Measurements from ENCODE around the gene ANKRD18A. TPM values are rescaled to one million over a fixed set of nuclear protein-coding genes. Genes with fewer than 3 reads are reported as not detected.
A peak's percentile ranks its signal among the peaks of the same experiment; 100 is the strongest.

ANKRD18A gene
- polyA plus RNA-seq (2012; ENCODE audit: insufficient read depth, insufficient read length), result 6.8 TPM

DNA sequence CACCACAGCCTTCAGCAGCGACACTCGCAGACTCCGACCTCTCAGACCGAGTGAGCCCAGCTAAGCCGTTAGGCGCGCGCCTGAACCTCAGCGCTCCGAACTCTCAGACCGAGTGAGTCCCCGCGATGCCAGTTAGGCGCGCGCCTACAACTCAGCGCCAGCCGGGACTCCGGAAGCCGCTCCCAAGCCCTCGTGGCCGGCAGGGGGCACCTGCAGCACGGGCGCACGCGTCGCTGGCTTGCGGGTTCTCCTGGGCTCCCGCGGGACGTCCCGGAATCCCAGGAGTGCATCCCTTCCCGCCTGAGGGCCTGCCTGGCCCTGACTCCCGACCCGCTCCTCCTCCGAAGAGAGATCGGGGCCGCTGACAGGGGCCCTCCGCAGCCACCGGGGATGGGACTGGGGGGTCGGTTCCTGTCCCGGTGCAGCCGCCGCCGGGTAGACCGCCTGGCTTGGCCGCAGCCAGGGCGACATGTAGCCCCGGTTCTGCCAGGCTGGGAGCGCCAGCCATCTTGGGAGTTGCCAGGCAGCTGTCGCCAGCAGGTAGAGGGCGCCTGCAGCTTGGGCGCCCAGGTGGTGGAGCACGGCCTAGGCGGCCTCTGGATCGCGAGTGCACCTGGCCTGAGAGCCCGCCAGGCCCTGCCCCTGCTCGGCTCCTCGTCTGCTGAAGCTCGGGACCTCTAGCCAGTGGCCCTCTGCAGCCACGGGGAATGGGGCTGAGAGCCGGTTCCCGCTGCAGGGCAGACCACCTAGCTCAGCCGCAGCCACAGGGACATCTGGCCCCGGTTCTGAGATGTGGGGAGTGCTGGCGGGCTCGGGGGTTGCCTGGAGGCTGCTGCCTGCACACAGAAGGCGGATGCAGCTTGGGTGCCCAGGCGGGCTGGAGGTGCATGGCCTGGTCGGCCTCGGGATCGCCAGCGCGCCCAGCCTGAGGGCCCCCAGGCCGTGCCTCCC is at the start of gene ANKRD18A:
Gene ANKRD18A, minus strand, starts transcription at position 114 of the 951 bp plus-strand sequence. CDS start 311 bp downstream, outside the sequence.
- DNase-seq (ENCODE audit: low read depth, low spot score), result peak; percentile 77
- peak within 1 kb of the TSS; percentile 68 for H3K4me3 ChIP-seq (ENCODE audit: low read length)

DNA sequence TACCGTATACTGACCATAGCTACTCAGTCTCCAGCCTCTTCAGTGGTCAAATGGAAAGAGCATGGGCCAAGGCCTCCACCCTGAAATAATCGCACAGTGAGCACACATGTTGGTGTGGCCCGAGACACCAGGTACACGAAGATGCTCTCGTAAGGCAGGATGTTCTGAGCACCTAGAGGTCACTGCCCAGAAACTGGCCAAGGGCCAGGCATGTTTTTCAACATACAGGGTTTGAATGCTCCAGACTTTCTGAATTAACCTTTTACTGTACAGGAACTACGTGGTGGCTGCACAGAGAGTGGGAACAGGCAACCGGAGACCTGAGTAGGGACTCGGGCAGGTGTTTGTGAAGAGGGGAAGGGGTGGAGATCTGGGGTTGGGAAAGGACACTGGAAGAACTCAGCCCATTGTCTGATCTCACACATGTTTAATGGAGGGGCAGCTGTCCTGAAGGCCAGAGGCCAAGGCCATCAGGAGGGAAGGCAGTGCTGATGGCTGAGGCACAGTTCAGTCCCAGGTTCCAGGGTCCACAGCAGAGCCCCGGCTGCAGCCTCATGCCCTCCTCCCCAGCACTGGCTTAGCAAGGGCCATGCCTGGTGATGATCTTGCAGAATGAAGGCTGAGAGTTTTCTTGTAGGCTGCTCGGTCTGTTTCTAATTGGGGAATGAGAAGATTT is 48.5 kb upstream of the ANKRD18A start:
- DNase-seq (ENCODE audit: low read depth, low spot score), result no peak
- no peak overlapping the region for H3K4me3 ChIP-seq (ENCODE audit: low read length)

DNA sequence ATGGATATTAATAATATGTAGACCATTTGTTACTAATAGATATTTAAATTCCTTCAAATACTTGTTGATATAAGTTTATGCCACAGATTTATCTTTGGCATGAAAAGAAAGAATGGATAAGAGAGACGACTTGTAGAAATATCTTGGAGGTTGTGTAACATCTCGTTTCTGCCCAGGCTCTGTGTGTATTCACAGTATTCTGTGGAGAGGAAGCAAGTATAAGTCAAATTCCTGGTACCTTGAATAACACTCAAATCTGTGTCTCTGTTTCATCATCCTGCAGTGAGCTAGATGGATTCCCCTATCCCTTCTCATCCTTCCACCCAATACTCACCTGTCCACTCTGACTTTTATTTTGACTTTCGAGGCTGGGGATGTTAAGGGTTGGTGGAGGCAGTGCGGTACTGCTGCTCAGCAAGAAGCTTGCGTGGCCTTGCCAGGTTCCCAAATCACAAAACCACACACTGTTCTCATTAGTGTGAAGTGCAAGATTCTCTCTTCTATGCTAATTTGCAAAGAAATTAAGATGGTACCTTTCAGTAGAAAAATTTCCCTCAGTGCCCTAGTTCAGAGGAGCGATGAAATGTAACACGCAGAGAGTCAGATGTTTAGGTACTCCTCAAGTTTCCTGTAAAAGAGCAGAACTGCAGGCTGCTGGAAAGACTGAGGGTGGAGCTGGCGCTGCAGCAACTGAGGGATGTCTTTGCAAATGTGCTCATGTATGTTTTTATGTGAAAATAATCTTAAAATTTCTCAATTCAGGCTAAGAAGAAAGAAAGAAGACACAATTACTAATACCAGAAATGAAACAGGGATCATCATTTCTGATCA is 42.6 kb upstream of the ANKRD18A start:
- H3K4me3 ChIP-seq (ENCODE audit: low read length), result no peak overlapping the region
- no peak for DNase-seq (ENCODE audit: low read depth, low spot score)

GRCh38 chr9:38659538-38659937 is 39.1 kb upstream of the ANKRD18A start:
- no peak overlapping the region for H3K4me3 ChIP-seq (ENCODE audit: low read length)
- no peak for DNase-seq (ENCODE audit: low read depth, low spot score)

DNA sequence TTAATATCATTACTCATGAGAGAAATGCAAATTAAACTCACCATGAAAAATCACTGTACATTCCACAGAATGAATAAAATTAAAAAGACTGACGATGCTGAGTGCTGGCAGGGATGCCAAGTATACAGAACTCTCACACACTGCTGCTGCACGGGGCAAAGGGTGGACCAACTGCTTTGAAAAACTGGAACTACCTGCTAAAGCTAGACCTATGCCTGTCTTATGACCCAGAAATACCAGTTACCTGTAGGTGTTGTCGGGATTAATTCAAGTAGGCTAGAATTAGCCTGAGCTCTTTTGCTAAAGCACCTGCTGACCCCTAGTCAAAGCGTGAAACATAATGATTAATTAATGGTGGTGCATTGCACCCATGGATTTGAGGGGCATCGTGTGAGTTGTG is 36.5 kb upstream of the ANKRD18A start:
- no peak overlapping the region for H3K4me3 ChIP-seq (ENCODE audit: low read length)
- DNase-seq (ENCODE audit: low read depth, low spot score), result no peak

GRCh38 chr9:38652486-38652885 is 32.1 kb upstream of the ANKRD18A start:
- no peak overlapping the region for H3K4me3 ChIP-seq (ENCODE audit: low read length)
- DNase-seq (ENCODE audit: low read depth, low spot score), result no peak

DNA sequence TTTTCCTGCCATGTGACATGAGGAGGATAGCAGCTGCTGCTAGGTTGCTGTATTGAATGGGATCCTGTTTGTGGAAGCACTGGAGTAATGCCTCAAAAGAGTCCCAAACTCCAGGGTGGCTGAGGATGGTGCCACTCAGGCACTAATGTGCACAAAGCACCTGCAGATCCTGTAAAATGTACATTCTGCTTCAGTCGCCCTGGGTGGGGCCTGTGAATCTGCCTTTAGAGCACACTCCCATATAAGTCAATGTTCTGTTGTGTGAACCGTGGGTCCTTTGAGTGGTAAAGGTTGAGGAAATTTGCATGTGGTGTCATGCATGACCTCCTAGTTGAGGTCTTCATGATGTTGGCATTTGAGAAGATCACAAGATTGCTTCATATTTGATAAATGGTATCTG is 31.6 kb upstream of the ANKRD18A start:
- DNase-seq (ENCODE audit: low read depth, low spot score), result no peak
- H3K4me3 ChIP-seq (ENCODE audit: low read length), result no peak overlapping the region

GRCh38 chr9:38651400-38652042 is 31.1 kb upstream of the ANKRD18A start:
- DNase-seq (ENCODE audit: low read depth, low spot score), result no peak
- H3K4me3 ChIP-seq (ENCODE audit: low read length), result no peak overlapping the region

GRCh38 chr9:38650564-38650963 is 30.2 kb upstream of the ANKRD18A start:
- DNase-seq (ENCODE audit: low read depth, low spot score), result no peak
- no peak overlapping the region for H3K4me3 ChIP-seq (ENCODE audit: low read length)

DNA sequence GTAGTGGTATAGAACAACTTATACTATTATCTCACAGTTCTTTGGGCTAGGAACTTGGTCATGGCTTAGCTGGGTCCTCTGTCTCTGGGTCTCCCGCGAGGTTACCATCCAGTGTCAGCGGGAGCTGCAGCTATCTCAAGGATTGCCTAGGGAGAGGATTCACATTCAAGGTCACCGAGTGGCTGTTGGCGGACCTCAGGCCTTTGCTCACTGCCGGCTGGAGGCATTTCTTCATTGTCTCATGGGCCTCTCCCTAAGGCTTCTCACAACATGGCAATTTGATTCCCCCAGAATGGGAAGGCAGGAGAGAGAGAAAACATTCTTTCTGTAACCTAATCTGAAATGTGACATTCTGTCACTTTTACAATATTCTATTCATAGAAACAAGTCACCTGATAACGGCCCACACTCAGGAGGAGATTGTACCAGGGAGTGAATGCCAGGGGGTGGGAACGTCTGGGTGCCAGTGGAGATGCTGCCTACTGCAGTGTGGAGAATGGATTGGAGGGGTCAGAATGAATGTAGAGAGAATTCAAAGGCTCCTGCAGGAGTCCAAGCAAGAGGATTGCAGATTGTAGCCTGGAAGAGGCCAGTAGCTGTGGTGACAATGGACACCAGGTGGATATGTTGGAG is 29.5 kb upstream of the ANKRD18A start:
- DNase-seq (ENCODE audit: low read depth, low spot score), result no peak
- H3K4me3 ChIP-seq (ENCODE audit: low read length), result no peak overlapping the region

DNA sequence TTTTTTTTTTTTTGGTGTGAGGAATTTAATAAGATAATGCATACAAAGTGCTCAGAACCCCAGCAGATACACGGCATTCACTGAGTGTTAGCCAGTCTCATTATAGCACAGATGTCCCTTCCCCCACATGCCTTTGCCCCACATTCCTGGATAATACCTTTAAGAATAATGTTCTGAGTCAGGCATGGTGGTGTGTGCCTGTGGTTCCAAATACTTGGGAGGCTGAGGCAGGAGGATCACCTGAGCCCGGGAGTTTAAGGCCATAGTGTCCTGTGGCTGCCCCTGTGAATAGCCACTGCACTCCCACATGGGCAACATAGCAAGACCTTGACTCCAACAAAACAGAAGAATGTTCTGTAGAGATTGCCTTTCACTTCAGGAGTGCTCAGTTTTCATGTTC is 24.2 kb upstream of the ANKRD18A start:
- no peak for DNase-seq (ENCODE audit: low read depth, low spot score)
- no peak overlapping the region for H3K4me3 ChIP-seq (ENCODE audit: low read length)

DNA sequence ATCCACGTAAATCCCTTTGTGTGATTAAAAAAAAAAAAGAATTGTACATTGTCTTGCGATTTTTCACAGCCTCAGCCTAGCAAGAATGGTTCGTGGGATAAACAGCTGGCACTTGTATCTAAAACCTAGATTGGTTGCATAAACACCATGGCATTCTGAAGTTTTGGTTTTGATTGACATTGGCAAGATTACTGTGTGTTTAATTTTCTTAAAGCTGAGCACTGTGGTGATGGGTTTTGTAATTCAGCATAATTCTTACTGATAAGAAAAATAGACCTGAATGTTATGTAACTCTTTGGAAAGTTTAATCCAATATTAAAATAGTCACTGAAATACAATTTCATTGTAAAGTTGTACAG is 23.4 kb upstream of the ANKRD18A start:
- no peak overlapping the region for H3K4me3 ChIP-seq (ENCODE audit: low read length)
- no peak for DNase-seq (ENCODE audit: low read depth, low spot score)

DNA sequence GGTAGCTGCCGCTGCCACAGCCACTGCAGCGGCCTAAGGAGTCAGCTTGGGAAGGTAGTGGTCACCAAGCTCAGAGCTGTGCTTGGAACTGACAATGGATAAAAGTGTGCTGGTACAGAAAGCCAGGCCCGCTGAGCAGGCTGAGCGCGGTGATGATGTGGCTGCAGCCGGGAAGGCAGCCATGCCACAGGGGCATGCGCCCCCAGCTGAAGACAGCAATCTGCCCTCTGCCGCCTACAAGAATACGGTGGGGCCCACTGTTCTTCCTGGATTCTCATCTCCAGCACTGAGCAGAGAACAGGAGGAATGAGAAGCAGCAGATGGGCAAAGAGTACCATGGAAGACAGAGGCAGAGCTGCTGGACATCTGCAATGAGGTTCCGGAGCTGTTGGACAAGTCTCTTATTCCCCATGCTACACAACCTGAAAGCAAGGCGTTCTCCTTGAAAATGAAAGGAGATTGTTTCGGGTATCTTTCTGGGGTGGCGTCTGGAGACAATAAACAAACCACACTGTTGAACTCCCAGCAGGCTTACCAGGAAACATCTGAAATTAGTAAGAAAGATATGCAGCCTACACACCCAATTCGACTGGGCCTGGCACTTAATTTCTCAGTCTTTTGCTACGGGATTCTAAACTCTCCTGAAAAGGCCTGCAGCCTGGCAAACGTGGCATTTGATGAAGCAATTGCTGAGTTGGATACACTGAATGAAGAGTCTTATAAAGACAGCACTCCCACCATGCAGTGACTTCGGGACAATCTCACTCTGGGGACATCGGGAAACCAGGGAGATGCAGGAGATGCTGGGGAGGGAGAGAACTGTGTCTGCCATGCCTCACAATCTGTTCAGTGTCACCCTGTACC is 22.8 kb upstream of the ANKRD18A start:
- H3K4me3 ChIP-seq (ENCODE audit: low read length), result no peak overlapping the region
- DNase-seq (ENCODE audit: low read depth, low spot score), result no peak

DNA sequence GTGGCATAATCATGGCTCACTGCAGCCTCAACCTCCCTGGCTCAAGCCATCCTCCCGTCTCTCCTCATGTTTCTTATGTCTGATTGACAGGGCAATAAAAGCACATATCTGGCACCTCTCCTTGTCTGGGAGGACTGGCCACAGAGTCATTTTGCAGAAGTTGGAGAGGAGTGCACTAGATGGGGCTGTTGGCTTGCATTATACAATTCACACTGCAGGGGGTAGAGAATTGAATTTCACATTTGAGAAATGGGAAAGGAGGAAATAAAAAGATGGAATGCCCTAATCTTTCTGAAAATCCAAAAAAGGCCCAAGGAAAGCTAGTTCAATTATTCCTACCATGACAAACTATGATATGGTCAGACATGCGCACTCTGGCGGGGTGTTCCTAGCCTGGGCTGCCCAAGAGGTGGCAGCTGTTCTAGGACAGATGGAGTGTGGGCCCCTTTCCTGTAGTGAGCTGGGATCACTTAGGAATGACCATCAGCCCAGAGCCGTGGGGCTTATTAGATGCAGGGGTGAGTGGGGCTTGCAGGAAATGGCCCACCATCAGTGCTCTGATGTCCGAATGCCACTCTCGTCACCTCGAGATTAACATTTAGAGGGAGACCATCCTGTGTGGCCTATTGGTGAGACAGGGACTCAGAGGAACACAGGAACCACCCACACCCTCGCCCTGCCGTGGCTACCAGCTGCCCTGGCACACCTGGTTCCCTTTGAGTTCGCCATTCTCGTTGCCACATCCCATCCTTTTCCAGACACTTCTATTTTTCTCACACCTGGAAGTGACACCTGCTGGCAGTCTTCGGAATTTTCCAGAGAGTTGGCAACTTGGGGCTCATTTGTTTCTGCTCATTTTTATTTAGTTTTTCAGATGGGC is 21.8 kb upstream of the ANKRD18A start:
- H3K4me3 ChIP-seq (ENCODE audit: low read length), result no peak overlapping the region
- DNase-seq (ENCODE audit: low read depth, low spot score), result no peak

DNA sequence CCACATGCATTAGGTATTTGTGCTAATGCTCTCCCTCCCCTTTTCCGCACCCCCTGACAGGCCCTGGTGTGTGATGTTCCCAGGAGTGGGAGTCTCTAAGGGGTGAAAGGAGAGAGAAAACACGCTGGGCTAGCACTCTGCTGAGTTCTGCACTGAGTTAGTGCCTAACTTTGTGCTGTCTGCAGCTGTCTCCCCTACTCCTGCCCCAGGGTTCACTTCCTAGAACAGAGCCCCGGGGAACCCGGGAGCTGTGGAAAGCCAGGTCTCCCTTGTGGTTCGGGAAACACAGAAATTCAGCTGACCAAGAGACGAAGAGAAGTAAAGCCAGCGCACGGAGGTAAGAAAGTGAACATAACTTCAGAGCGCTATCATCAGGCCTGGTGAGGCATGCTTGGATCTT is 20.7 kb upstream of the ANKRD18A start:
- no peak overlapping the region for H3K4me3 ChIP-seq (ENCODE audit: low read length)
- no peak for DNase-seq (ENCODE audit: low read depth, low spot score)

- H3K4me3 ChIP-seq (ENCODE audit: low read length), result no peak overlapping the region
- DNase-seq (ENCODE audit: low read depth, low spot score), result no peak
Measured at GRCh38 chr9:38639577-38639940, 19.2 kb upstream of the ANKRD18A start.
